ENCODE measurements around the gene PEX26. TPM values are rescaled to one million over a fixed set of nuclear protein-coding genes. Genes with fewer than 3 reads are reported as not detected.

The PEX26 gene
- total and polyA plus RNA-seq, 5 donors, result 17.4 to 23.5 (median 23.1) TPM

- 87% methylated on average over 3 of the region's 3 CpGs for WGBS
- no peak for DNase-seq
- no peak overlapping the region for H3K27ac ChIP-seq (ENCODE audit: low read length)
- intact Hi-C loops (cut with DNase I), result no loop called here
- no peaks in the 10 kb centered on the region for H3K9me3 ChIP-seq (ENCODE audit: control insufficient read depth, low read length)
- H3K4me1 ChIP-seq (ENCODE audit: control insufficient read depth, insufficient read depth, low read length), result peaks cover 4% of the 10 kb centered on the region
- no peak for ATAC-seq
- H3K4me3 ChIP-seq (ENCODE audit: low read length), result no peak overlapping the region
- no peaks in the 10 kb centered on the region for H3K27me3 ChIP-seq (ENCODE audit: control insufficient read depth, insufficient read depth)
Observed at GRCh38 chr22:18146389-18146753, 68.6 kb downstream of the PEX26 start.

- WGBS, result 93% methylated on average over 5 of the region's 5 CpGs
- DNase-seq, result no peak
- H3K27ac ChIP-seq (ENCODE audit: low read length), result no peak overlapping the region
- ATAC-seq, result no peak
- no peaks in the 10 kb centered on the region for H3K9me3 ChIP-seq (ENCODE audit: control insufficient read depth, low read length)
- intact Hi-C loops (cut with DNase I), result no loop called here
- H3K4me1 ChIP-seq (ENCODE audit: control insufficient read depth, insufficient read depth, low read length), result peaks cover 4% of the 10 kb centered on the region
- no peak overlapping the region for H3K4me3 ChIP-seq (ENCODE audit: low read length)
- H3K27me3 ChIP-seq (ENCODE audit: control insufficient read depth, insufficient read depth), result no peaks in the 10 kb centered on the region
Observed at GRCh38 chr22:18147791-18148190, 70.0 kb downstream of the PEX26 start.

GRCh38 chr22:18148293-18148965 is 70.6 kb downstream of the PEX26 start:
- ATAC-seq (no peak), DNase-seq (no peak)
- Histone ChIP-seq H3K4me1 (ENCODE audit: control insufficient read depth, insufficient read depth, low read length) (peaks cover 4% of the 10 kb centered on the region), H3K27ac (ENCODE audit: low read length) (no peak overlapping the region), H3K27me3 (ENCODE audit: control insufficient read depth, insufficient read depth) (no peaks in the 10 kb centered on the region), H3K9me3 (ENCODE audit: control insufficient read depth, low read length) (no peaks in the 10 kb centered on the region), H3K4me3 (ENCODE audit: low read length) (no peak overlapping the region)
- 91% methylated on average over 17 of the region's 17 CpGs for WGBS
- intact Hi-C loops (cut with DNase I), result no loop called here

DNA sequence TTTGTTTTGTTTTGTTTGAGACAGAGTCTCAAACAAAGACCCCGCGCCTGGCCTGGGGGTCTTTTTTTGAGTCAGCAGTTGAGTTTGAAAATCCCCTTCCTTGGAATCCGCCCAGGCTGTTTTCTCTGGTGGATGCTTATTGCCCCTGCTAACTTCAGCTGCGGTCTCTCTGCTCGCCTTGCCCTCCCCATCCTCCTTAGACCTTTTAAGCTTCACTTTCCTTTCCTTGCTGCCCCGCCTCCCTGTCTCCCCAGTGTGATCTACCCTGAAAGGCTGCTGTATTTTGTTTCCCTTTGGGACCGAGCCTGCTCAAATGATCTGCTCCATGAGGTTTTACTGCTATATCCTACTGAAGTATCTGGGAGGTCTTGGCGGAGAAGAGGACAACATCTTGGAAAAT is 74.7 kb downstream of the PEX26 start:
- Histone ChIP-seq H3K27me3 (ENCODE audit: control insufficient read depth, insufficient read depth) (no peaks in the 10 kb centered on the region), H3K9me3 (ENCODE audit: control insufficient read depth, low read length) (no peaks in the 10 kb centered on the region), H3K4me3 (ENCODE audit: low read length) (no peak overlapping the region), H3K27ac (ENCODE audit: low read length) (no peak overlapping the region), H3K4me1 (ENCODE audit: control insufficient read depth, insufficient read depth, low read length) (peaks cover 4% of the 10 kb centered on the region)
- intact Hi-C loops (cut with DNase I), result no loop called here
- no peak for DNase-seq
- WGBS, result 93% methylated on average over 8 of the region's 8 CpGs
- no peak for ATAC-seq

GRCh38 chr22:18154821-18155390 is 77.1 kb downstream of the PEX26 start:
- Histone ChIP-seq H3K9me3 (ENCODE audit: control insufficient read depth, low read length) (no peaks in the 10 kb centered on the region), H3K4me3 (ENCODE audit: low read length) (no peak overlapping the region), H3K4me1 (ENCODE audit: control insufficient read depth, insufficient read depth, low read length) (no peaks in the 10 kb centered on the region), H3K27ac (ENCODE audit: low read length) (no peak overlapping the region), H3K27me3 (ENCODE audit: control insufficient read depth, insufficient read depth) (no peaks in the 10 kb centered on the region)
- WGBS, result 97% methylated on average over 8 of the region's 8 CpGs
- intact Hi-C loops (cut with DNase I), result no loop called here
- DNase-seq (no peak), ATAC-seq (no peak)

Other genes with a start within 250 kb of the PEX26 start
- 100 to 1,000 TPM in 1 of 4 donors, 10 to 100 TPM in 3; 72.1 to 105 (median 79.1) TPM for gene MICAL3, start 53.4 kb upstream of the PEX26 start, total RNA-seq
- 30.4 TPM for gene MICAL3, start 53.4 kb upstream of the PEX26 start, polyA plus RNA-seq
- gene TUBA8, start 32.8 kb downstream of the PEX26 start, total RNA-seq, result 100 to 1,000 TPM in 2 of 4 donors, 10 to 100 TPM in 2; 64.7 to 266 (median 108) TPM
- gene TUBA8, start 32.8 kb downstream of the PEX26 start, polyA plus RNA-seq, result 307 TPM
- gene USP18, start 72.2 kb downstream of the PEX26 start, total RNA-seq, result 1 to 10 TPM; 2.0 to 4.5 (median 2.2) TPM
- gene USP18, start 72.2 kb downstream of the PEX26 start, polyA plus RNA-seq, result 3.2 TPM

Measured in right cardiac atrium (tissue), 5 donors.